Measurements from ENCODE around the gene NRP2. TPM values are rescaled to one million over a fixed set of nuclear protein-coding genes. Genes with fewer than 3 reads are reported as not detected.

NRP2 gene
- total and polyA plus RNA-seq, 7 experiments from 2014 or later: 0.35 to 23.7 (median 1.4) TPM

DNA sequence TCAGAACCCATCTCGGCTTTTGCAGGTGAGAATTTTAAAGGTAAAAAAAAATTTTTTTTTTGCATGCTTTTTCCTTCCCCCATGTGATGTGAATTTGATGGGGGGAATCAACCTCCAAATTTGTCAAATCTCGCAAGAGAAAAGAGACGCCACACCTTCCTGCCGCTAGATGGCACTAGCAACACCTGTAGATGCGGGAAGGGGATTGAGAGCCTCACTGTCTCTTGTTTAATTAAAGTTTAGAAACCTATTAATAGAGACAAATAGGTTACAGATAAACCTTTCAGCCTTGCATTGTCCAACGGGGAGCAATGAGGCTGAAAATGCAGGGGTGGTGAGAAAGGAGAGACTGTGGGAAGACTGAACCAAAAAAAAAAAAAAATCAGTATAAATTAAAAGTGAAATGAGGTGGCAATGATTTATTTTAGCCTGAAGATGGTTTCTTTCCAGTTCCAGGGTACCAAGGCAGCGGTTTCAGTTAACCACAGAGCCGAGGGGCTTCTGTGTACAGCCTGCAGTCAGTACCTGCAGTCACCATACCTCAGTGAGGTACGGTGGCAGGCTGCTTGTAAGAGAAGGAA lies 84.6 kb downstream of the NRP2 start:
- H3K27me3 ChIP-seq (ENCODE audit: control insufficient read depth in 2 of 2, insufficient read depth in 2 of 2, low read length in 2 of 2): no peaks in the 10 kb centered on the region
- Mint-ChIP-seq H3K4me3 (peak overlapping the region in 1 of 10 donors; percentile 25), H3K9me3 (no peaks in the 10 kb centered on the region)

DNA sequence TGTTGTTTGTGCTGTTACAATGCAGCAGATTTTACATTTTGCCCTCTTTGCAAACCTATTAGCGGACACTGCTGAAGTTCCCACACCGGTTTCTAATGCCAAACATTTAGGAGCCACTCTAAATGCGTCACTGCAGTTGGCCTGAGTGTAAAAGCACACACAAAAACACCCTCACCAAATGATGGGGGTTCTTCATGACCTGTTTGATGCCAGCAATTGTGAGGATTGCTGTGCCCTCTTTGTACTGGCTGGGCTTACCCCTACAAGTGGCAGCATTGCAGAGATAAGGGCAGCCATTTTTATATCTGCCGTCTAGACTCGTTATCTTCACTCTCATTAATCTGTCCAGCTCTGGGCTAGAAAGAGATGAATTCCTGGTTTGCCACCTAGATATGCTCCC lies 85.3 kb downstream of the NRP2 start:
- Histone ChIP-seq H3K27ac (ENCODE audit: low read depth, low read length) (no peak overlapping the region), H3K9me3 (ENCODE audit: control insufficient read depth in 2 of 3, low read length in 3 of 3) (no peaks in the 10 kb centered on the region), H3K4me1 (ENCODE audit: control insufficient read depth in 2 of 2, insufficient read depth in 2 of 2, low read length in 2 of 2) (no peaks in the 10 kb centered on the region), H3K36me3 (ENCODE audit: control insufficient read depth in 2 of 3, insufficient read depth in 3 of 3, low read length in 3 of 3) (no peaks in the 10 kb centered on the region), H3K4me3 (ENCODE audit: low read length) (no peak overlapping the region), H3K27me3 (ENCODE audit: control insufficient read depth in 2 of 2, insufficient read depth in 2 of 2, low read length in 2 of 2) (no peaks in the 10 kb centered on the region)
- Mint-ChIP-seq H3K27me3 (peaks cover 27 to 55% (median 35%) of the 10 kb centered on the region in 5 donors), H3K9me3 (no peaks in the 10 kb centered on the region), H3K4me3 (no peak overlapping the region), H3K27ac (no peak overlapping the region), H3K36me3 (no peaks in the 10 kb centered on the region), H3K4me1 (peaks cover 0 to 12% (median 8%) of the 10 kb centered on the region in 7 donors)
- intact Hi-C loops (cut with micrococcal nuclease): loop anchor here (2.0 kb wide), 2 partner anchors 157 to 897 kb away; no protein-coding TSS in a partner anchor
- CTCF ChIA-PET: interaction anchor here (0.8 kb wide), 1 partner anchor 158 kb away, joined by 4 read pairs; no protein-coding TSS in a partner anchor
- DNase-seq (no peak), ATAC-seq (no peak)
- POLR2A ChIA-PET: no interaction called here

More for the DNA sequence above, 84.6 kb downstream of the NRP2 start:
- no peak overlapping the region for H3K27ac ChIP-seq (ENCODE audit: low read depth, low read length)
- H3K27ac Mint-ChIP-seq: no peak overlapping the region
- ChIA-PET POLR2A (no interaction called here), CTCF (interaction anchor here (0.8 kb wide), 1 partner anchor 159 kb away, joined by 4 read pairs; no protein-coding TSS in a partner anchor)
- peaks cover 0 to 12% (median 8%) of the 10 kb centered on the region in 7 donors for H3K4me1 Mint-ChIP-seq
- peaks cover 27 to 54% (median 35%) of the 10 kb centered on the region in 5 donors for H3K27me3 Mint-ChIP-seq
- DNase-seq (peak in 8 of 9 donors; percentile 7 to 49 (median 40)), ATAC-seq (peak; percentile 49)
- no peaks in the 10 kb centered on the region for H3K36me3 ChIP-seq (ENCODE audit: control insufficient read depth in 2 of 3, insufficient read depth in 3 of 3, low read length in 3 of 3)
- no peak overlapping the region for H3K4me3 ChIP-seq (ENCODE audit: low read length)
- H3K4me1 ChIP-seq (ENCODE audit: control insufficient read depth in 2 of 2, insufficient read depth in 2 of 2, low read length in 2 of 2): no peaks in the 10 kb centered on the region
- H3K36me3 Mint-ChIP-seq: no peaks in the 10 kb centered on the region
- intact Hi-C loops (cut with micrococcal nuclease): loop anchor here (1.0 to 2.0 kb wide), 6 partner anchors 46 to 1442 kb away; no protein-coding TSS in a partner anchor
- no peaks in the 10 kb centered on the region for H3K9me3 ChIP-seq (ENCODE audit: control insufficient read depth in 2 of 3, low read length in 3 of 3)

DNA sequence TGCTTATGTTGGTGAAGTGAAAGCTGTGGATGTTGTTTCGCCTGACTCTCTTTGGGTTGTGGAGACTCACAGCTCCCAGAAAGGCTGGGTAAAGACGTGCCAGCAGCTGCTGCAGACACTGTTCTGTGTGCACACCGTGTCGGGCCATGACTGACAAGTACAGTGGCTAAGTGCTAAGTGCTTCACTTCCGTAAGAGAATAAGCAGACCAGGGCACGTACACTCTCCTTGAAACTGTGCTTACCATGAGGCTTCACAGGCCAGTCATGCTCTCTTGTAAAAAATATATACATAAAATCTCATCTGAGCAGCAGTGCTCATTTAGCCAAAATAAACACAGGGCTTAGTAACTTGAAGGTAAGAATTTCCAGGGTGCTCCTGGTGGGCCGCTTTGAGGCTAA lies 86.0 kb downstream of the NRP2 start:
- Mint-ChIP-seq H3K4me1 (peaks cover 0 to 12% (median 8%) of the 10 kb centered on the region in 7 donors), H3K4me3 (no peak overlapping the region), H3K27ac (no peak overlapping the region), H3K9me3 (no peaks in the 10 kb centered on the region), H3K27me3 (peaks cover 22 to 49% (median 33%) of the 10 kb centered on the region in 5 donors), H3K36me3 (no peaks in the 10 kb centered on the region)
- H3K9me3 ChIP-seq (ENCODE audit: control insufficient read depth in 2 of 3, low read length in 3 of 3): no peaks in the 10 kb centered on the region
- ATAC-seq: no peak
- H3K4me3 ChIP-seq (ENCODE audit: low read length): no peak overlapping the region
- H3K36me3 ChIP-seq (ENCODE audit: control insufficient read depth in 2 of 3, insufficient read depth in 3 of 3, low read length in 3 of 3): no peaks in the 10 kb centered on the region
- CTCF ChIA-PET: no interaction called here
- no peaks in the 10 kb centered on the region for H3K4me1 ChIP-seq (ENCODE audit: control insufficient read depth in 2 of 2, insufficient read depth in 2 of 2, low read length in 2 of 2)
- intact Hi-C loops (cut with micrococcal nuclease): no loop called here
- POLR2A ChIA-PET: no interaction called here
- no peak for DNase-seq
- no peaks in the 10 kb centered on the region for H3K27me3 ChIP-seq (ENCODE audit: control insufficient read depth in 2 of 2, insufficient read depth in 2 of 2, low read length in 2 of 2)
- no peak overlapping the region for H3K27ac ChIP-seq (ENCODE audit: low read depth, low read length)

DNA sequence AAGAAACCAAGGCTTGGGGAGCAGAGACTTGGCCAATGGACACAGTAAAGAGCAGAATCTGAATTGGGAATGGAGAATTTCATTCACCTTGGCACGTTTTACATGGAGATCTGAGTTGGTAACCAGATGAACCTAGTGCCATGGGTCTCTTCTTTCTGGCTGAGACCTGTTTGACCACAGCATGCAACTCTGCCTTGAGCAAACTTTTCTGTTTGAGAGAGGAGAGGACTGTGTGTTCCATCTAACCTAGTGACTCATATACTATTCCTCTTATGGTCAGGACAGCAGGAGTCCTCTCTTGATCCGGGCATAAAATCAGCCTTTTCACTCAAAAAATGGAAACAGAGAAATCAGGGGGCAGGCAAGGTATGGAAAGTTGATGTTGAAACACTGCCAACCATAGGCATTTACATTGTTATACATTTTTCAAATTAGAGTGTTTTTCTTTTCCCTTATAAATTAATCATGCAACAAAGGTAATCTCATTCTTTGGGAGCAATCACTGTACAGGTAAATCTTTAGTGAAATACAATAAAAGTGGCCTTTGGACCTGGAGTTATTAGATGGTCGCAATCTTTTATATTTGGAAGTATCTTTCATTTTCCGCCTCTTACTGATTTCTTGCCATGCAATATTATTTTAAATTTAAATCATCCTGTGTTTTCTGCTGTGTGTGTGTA lies 86.7 kb downstream of the NRP2 start:
- CTCF ChIA-PET: no interaction called here
- Mint-ChIP-seq H3K4me1 (peaks cover 0 to 12% (median 8%) of the 10 kb centered on the region in 7 donors), H3K4me3 (no peak overlapping the region), H3K27ac (peak overlapping the region in 1 of 9 donors; percentile 43), H3K36me3 (no peaks in the 10 kb centered on the region), H3K27me3 (peaks cover 22 to 46% (median 37%) of the 10 kb centered on the region in 5 donors), H3K9me3 (no peaks in the 10 kb centered on the region)
- intact Hi-C loops (cut with micrococcal nuclease): no loop called here
- POLR2A ChIA-PET: no interaction called here
- ATAC-seq (no peak), DNase-seq (no peak)
- Histone ChIP-seq H3K36me3 (ENCODE audit: control insufficient read depth in 2 of 3, insufficient read depth in 3 of 3, low read length in 3 of 3) (no peaks in the 10 kb centered on the region), H3K4me3 (ENCODE audit: low read length) (no peak overlapping the region), H3K27me3 (ENCODE audit: control insufficient read depth in 2 of 2, insufficient read depth in 2 of 2, low read length in 2 of 2) (no peaks in the 10 kb centered on the region), H3K9me3 (ENCODE audit: control insufficient read depth in 2 of 3, low read length in 3 of 3) (no peaks in the 10 kb centered on the region), H3K27ac (ENCODE audit: low read depth, low read length) (no peak overlapping the region), H3K4me1 (ENCODE audit: control insufficient read depth in 2 of 2, insufficient read depth in 2 of 2, low read length in 2 of 2) (no peaks in the 10 kb centered on the region)

DNA sequence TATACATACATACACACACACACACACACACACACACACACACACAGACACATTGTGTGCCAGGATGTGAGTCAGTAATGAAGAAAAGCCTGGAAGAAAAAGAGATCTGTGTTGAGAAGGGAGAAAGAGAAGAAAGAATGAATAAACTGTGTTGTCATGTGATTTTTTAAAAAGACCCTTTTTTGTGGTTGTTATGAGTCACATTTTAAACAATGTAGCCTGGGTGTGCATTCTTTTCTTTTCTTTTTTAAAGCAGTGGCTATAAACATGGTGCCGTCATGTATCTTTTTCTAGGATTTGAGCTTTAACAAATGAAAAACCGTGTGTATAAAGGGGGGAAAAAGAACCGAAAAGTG lies 87.2 kb downstream of the NRP2 start:
- peaks cover 22 to 46% (median 41%) of the 10 kb centered on the region in 5 donors for H3K27me3 Mint-ChIP-seq
- no peaks in the 10 kb centered on the region for H3K9me3 Mint-ChIP-seq
- Histone ChIP-seq H3K27ac (ENCODE audit: low read depth, low read length) (no peak overlapping the region), H3K36me3 (ENCODE audit: control insufficient read depth in 2 of 3, insufficient read depth in 3 of 3, low read length in 3 of 3) (no peaks in the 10 kb centered on the region), H3K27me3 (ENCODE audit: control insufficient read depth in 2 of 2, insufficient read depth in 2 of 2, low read length in 2 of 2) (no peaks in the 10 kb centered on the region), H3K4me3 (ENCODE audit: low read length) (no peak overlapping the region), H3K9me3 (ENCODE audit: control insufficient read depth in 2 of 3, low read length in 3 of 3) (no peaks in the 10 kb centered on the region), H3K4me1 (ENCODE audit: control insufficient read depth in 2 of 2, insufficient read depth in 2 of 2, low read length in 2 of 2) (no peaks in the 10 kb centered on the region)
- ATAC-seq (no peak), DNase-seq (no peak)
- no peak overlapping the region for H3K4me3 Mint-ChIP-seq
- intact Hi-C loops (cut with micrococcal nuclease): no loop called here
- H3K4me1 Mint-ChIP-seq: peaks cover 0 to 13% (median 8%) of the 10 kb centered on the region in 7 donors
- CTCF ChIA-PET: no interaction called here
- POLR2A ChIA-PET: no interaction called here
- H3K36me3 Mint-ChIP-seq: no peaks in the 10 kb centered on the region
- H3K27ac Mint-ChIP-seq: peak overlapping the region in 2 of 9 donors; percentile 32 to 43

DNA sequence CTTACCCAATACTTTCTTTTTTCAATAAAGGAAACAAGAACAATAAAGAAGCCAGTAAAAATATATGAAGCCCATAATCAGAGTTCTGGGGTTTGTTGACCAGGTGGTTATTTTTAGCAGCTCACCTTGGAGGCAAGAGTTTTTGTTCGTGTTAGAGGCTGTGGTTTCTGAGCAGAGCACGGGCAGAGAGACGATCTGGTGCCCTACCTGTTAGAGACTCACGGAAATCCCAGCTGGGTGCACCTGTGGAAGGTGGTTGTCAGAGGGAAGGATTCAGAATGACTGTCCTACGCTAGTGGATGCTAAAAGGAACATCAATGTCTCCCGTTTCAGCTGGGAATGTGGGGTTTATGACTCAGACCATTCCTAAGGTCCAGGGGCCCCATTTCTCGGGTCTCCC lies 87.6 kb downstream of the NRP2 start:
- no peaks in the 10 kb centered on the region for H3K9me3 ChIP-seq (ENCODE audit: control insufficient read depth in 2 of 3, low read length in 3 of 3)
- DNase-seq (no peak), ATAC-seq (no peak)
- Mint-ChIP-seq H3K27me3 (peaks cover 22 to 43% (median 37%) of the 10 kb centered on the region in 5 donors), H3K36me3 (no peaks in the 10 kb centered on the region), H3K27ac (peak overlapping the region in 1 of 9 donors; percentile 43), H3K4me1 (peaks cover 0 to 13% (median 8%) of the 10 kb centered on the region in 7 donors), H3K9me3 (no peaks in the 10 kb centered on the region), H3K4me3 (no peak overlapping the region)
- intact Hi-C loops (cut with micrococcal nuclease): no loop called here
- H3K4me3 ChIP-seq (ENCODE audit: low read length): no peak overlapping the region
- POLR2A ChIA-PET: no interaction called here
- H3K4me1 ChIP-seq (ENCODE audit: control insufficient read depth in 2 of 2, insufficient read depth in 2 of 2, low read length in 2 of 2): no peaks in the 10 kb centered on the region
- no peak overlapping the region for H3K27ac ChIP-seq (ENCODE audit: low read depth, low read length)
- CTCF ChIA-PET: no interaction called here
- no peaks in the 10 kb centered on the region for H3K27me3 ChIP-seq (ENCODE audit: control insufficient read depth in 2 of 2, insufficient read depth in 2 of 2, low read length in 2 of 2)
- H3K36me3 ChIP-seq (ENCODE audit: control insufficient read depth in 2 of 3, insufficient read depth in 3 of 3, low read length in 3 of 3): no peaks in the 10 kb centered on the region

DNA sequence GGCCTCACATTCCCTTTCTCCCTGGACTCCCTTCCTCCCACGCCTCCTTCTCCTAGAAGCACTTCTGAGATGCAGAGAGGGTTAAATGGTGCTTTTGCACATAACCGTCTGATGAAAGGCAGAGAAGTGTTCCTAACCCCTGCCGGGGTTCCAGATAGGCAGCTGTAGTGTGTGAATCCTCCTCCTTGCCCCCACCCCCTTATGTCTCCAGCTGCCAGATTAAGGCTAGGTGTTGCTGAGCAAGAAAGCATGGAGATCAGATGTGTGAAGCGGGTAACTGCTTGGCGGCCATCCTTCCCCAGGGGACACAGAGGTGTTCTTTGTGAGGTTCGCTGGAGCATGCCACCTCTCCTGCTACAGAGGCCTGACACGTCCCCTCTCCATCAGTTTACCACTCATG lies 88.3 kb downstream of the NRP2 start:
- ChIA-PET POLR2A (no interaction called here), CTCF (no interaction called here)
- intact Hi-C loops (cut with micrococcal nuclease): no loop called here
- H3K36me3 Mint-ChIP-seq: no peaks in the 10 kb centered on the region
- H3K27ac Mint-ChIP-seq: no peak overlapping the region
- DNase-seq (no peak), ATAC-seq (no peak)
- Histone ChIP-seq H3K36me3 (ENCODE audit: control insufficient read depth in 2 of 3, insufficient read depth in 3 of 3, low read length in 3 of 3) (no peaks in the 10 kb centered on the region), H3K4me3 (ENCODE audit: low read length) (no peak overlapping the region), H3K9me3 (ENCODE audit: control insufficient read depth in 2 of 3, low read length in 3 of 3) (no peaks in the 10 kb centered on the region), H3K4me1 (ENCODE audit: control insufficient read depth in 2 of 2, insufficient read depth in 2 of 2, low read length in 2 of 2) (no peaks in the 10 kb centered on the region), H3K27ac (ENCODE audit: low read depth, low read length) (no peak overlapping the region), H3K27me3 (ENCODE audit: control insufficient read depth in 2 of 2, insufficient read depth in 2 of 2, low read length in 2 of 2) (no peaks in the 10 kb centered on the region)
- H3K9me3 Mint-ChIP-seq: no peaks in the 10 kb centered on the region
- peaks cover 0 to 13% (median 8%) of the 10 kb centered on the region in 7 donors for H3K4me1 Mint-ChIP-seq
- no peak overlapping the region for H3K4me3 Mint-ChIP-seq
- peaks cover 21 to 36% (median 35%) of the 10 kb centered on the region in 5 donors for H3K27me3 Mint-ChIP-seq
